ELF-1 (cell line): ENCODE measurements around the gene ASCL1.
A peak's percentile ranks its signal among the peaks of the same experiment; 100 is the strongest.

Experiments
- DNase-seq: peaks from one replicate; pipeline ENCODE4 v3.0.0-alpha.2; 2016; ENCODE audit warnings: low read depth, low spot score

The ASCL1 gene

GRCh38 chr12:102976609-102977280 lies 19.3 kb downstream of the ASCL1 start:
- DNase-seq, result no peak

GRCh38 chr12:102977945-102978706 lies 20.7 kb downstream of the ASCL1 start:
- DNase-seq, result no peak

GRCh38 chr12:102980350-102980749 lies 22.9 kb downstream of the ASCL1 start:
- no peak for DNase-seq

GRCh38 chr12:102990419-102990818 lies 32.9 kb downstream of the ASCL1 start:
- DNase-seq, result peak; percentile 23

- DNase-seq, result no peak
Measured at GRCh38 chr12:102992297-102992696, 34.8 kb downstream of the ASCL1 start.

GRCh38 chr12:102992720-102993119 lies 35.2 kb downstream of the ASCL1 start:
- DNase-seq, result no peak

DNA sequence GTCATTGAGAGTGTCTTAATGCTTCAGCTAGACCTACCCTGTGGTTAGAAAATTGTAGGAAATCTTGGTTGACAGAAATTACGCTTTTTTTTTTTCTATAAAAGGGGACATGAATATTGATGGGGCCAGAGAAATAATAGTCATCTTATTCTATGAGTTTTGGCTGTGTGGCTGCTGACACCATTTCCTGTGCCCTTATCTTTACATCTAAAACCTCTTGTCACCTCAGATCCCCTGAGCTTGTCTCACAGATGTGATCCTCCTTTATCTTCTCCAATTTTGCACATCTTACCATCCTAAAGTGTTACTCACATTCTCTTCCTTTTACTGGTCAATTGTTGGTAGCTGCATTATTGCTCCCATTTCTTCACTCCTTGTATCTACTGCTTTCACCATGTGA lies 36.1 kb downstream of the ASCL1 start:
- DNase-seq, result no peak

GRCh38 chr12:102995372-102995771 lies 37.9 kb downstream of the ASCL1 start:
- DNase-seq, result no peak
